Osteocyte (in vitro differentiated cells): ENCODE measurements around the gene FAM149B1. TPM values are rescaled to one million over a fixed set of nuclear protein-coding genes. Genes with fewer than 3 reads are reported as not detected.

Experiments used
- DNase-seq: peaks from one replicate; pipeline ENCODE4 v3.0.0; 2021; ENCODE audit warnings: mixed read lengths; ENCODE audit not compliant: unreplicated experiment; ENCODE audit errors: extremely low spot score
- H3K27ac Mint-ChIP-seq: one replicate; pipeline ENCODE4 v1.8.0; 2021; ENCODE audit warnings: mild to moderate bottlenecking, mixed read lengths; ENCODE audit not compliant: unreplicated experiment
- H3K27me3 Mint-ChIP-seq: one replicate; pipeline ENCODE4 v1.8.0; 2021; ENCODE audit warnings: mixed read lengths; ENCODE audit not compliant: unreplicated experiment
- H3K36me3 Mint-ChIP-seq: one replicate; pipeline ENCODE4 v1.8.0; 2021; ENCODE audit warnings: mixed read lengths; ENCODE audit not compliant: unreplicated experiment
- H3K4me1 Mint-ChIP-seq: one replicate; pipeline ENCODE4 v1.8.0; 2021; ENCODE audit warnings: mixed read lengths; ENCODE audit not compliant: unreplicated experiment
- H3K4me3 Mint-ChIP-seq: one replicate; pipeline ENCODE4 v1.8.0; 2021; ENCODE audit warnings: mild to moderate bottlenecking, moderate library complexity, mixed read lengths; ENCODE audit not compliant: unreplicated experiment
- H3K9me3 Mint-ChIP-seq: one replicate; pipeline ENCODE4 v1.8.0; 2021; ENCODE audit warnings: mixed read lengths; ENCODE audit not compliant: unreplicated experiment
- CTCF ChIP-seq: fragments of 200-600 bp; sonication (generic); IDR thresholded peaks from 2 replicates; pipeline ENCODE4 v1.5.0; 2021; ENCODE audit warnings: antibody characterized with exemption, mild to moderate bottlenecking, moderate library complexity
- total RNA-seq: library from RNA; stranded (reverse); gene quantifications from 2 replicates; pipeline ENCODE4 v1.2.1, GENCODE V29; 2021

The FAM149B1 gene
- total RNA-seq, 1 donor from 2014 or later: 21.4 TPM

DNA sequence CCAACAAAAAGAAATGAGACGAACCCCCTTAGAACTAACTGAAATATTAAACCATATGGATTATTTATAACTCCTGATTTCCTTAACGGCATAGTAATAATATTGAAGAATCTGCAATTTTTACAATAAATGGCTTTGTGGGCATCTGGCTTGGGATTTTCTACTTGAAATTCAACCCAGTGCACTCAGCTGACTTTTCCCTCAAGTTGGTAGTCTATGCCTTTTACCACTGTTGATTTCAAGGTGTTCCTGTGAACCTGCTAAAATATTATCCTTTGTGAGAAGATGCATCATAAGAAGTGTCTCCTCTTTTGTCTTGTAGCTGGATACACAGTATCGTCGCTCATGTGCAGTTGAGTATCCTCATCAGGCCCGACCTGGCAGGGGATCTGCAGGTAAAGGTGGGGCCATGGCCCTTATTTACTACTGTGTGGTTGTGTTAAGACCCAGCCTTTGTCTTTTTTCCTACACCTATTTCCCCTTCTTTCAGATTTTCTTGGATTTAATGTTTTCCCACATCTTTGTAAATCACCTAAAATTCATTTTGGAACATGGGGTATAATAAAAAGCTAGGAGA, 71.2 kb downstream of the FAM149B1 start:
- no peak for TF ChIP-seq CTCF
- Mint-ChIP-seq H3K27me3 (no peaks in the 10 kb centered on the region), H3K27ac (no peak overlapping the region), H3K4me1 (peaks cover 3% of the 10 kb centered on the region), H3K9me3 (no peaks in the 10 kb centered on the region), H3K36me3 (peaks cover 18% of the 10 kb centered on the region), H3K4me3 (no peak overlapping the region)
- no peak for DNase-seq

GRCh38 chr10:73239908-73240307, 72.0 kb downstream of the FAM149B1 start:
- Mint-ChIP-seq H3K27ac (no peak overlapping the region), H3K27me3 (no peaks in the 10 kb centered on the region), H3K4me3 (no peak overlapping the region), H3K36me3 (peaks cover 23% of the 10 kb centered on the region), H3K4me1 (peaks cover 10% of the 10 kb centered on the region), H3K9me3 (no peaks in the 10 kb centered on the region)
- DNase-seq: no peak
- TF ChIP-seq CTCF: no peak

DNA sequence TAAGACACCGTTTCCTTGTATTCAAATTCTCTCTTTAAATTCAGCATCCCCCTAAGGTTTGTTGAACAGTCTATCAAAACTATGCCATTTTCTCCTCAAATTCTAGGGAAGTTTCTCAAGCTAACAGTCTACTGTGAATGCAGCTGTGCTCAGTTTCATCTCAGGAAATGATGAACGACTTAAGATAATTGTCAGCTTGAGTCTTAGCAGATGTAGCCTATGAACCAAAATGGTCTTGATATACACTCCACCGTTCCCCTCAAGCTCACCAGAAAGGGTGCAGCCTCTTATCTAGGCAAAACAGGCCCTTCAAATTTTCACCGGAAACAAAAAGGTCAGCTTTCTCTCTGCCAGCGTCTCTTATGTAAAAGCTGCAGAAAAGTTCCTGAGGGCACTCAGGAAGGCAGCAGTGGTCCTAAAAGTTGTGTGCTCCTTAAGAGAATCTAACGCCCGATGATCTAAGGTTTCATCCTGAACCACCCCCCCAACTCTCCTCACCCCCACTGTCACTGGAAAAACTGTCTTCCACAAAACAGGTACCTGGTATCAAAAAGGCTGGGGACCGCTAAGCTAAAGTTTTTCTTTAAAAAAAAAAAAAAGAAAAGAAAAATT, 77.1 kb downstream of the FAM149B1 start:
- no peak for DNase-seq
- peaks cover 39% of the 10 kb centered on the region for H3K4me1 Mint-ChIP-seq
- peaks cover 31% of the 10 kb centered on the region for H3K36me3 Mint-ChIP-seq
- H3K9me3 Mint-ChIP-seq: no peaks in the 10 kb centered on the region
- TF ChIP-seq CTCF: no peak
- H3K27me3 Mint-ChIP-seq: no peaks in the 10 kb centered on the region
- H3K4me3 Mint-ChIP-seq: peak overlapping the region; percentile 94
- H3K27ac Mint-ChIP-seq: peak overlapping the region; percentile 93

GRCh38 chr10:73246322-73246645, 78.4 kb downstream of the FAM149B1 start:
- peaks cover 48% of the 10 kb centered on the region for H3K4me1 Mint-ChIP-seq
- no peaks in the 10 kb centered on the region for H3K9me3 Mint-ChIP-seq
- H3K4me3 Mint-ChIP-seq: peak overlapping the region; percentile 94
- no peak for TF ChIP-seq CTCF
- H3K27ac Mint-ChIP-seq: peak overlapping the region; percentile 93
- DNase-seq: no peak
- peaks cover 41% of the 10 kb centered on the region for H3K36me3 Mint-ChIP-seq
- H3K27me3 Mint-ChIP-seq: no peaks in the 10 kb centered on the region

DNA sequence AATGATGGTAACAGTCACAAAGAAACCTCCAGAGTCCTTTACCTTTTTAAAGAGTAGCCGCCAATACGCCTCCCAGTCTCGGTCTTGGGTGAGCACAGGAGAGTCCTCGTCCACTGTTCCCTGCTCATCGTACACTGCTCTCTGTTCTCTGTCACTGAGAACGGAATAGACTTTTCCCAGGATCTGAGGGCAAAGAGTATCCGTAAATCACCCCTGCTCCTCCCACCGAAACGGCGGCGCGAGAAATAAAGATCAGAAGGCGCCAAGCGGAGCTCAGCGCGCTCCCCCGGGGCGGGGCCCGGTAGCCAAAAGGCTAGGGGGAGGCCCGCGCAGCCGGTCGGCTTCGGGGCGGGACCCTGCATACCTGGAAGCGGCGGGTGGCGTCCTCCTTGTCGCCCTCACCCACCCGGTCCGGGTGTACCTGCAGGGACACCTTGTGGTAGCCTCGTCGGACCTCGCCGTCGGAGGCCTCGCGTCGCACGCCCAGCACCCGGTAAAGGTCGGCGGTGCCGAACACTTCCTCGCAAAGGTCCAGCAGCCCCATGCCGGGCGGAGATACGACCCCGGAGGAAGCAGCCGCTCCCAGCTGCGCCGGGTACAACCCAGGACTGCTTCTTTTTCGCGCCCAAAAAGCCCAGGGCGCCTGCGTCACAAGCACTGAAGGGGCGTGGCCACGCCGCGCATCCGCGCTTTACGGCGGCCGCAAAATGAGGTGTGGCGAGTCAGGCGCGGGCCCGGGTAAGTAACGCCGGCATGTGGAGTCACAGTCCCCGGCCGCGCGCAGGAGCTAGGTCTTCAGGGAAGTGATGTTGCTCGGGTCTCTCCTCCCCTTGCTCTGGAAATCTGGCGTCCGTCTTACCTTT, 79.0 kb downstream of the FAM149B1 start, which contains the start of gene DNAJC9:
TSS of gene DNAJC9 (minus strand) at position 610 of the 863 bp plus-strand sequence. CDS start at position 544, 66 bp downstream.
- H3K4me1 Mint-ChIP-seq: peaks cover 52% of the 10 kb centered on the region
- peak; percentile 98 for DNase-seq
- peaks cover 41% of the 10 kb centered on the region for H3K36me3 Mint-ChIP-seq
- peak within 1 kb of the TSS; percentile 94 for H3K4me3 Mint-ChIP-seq
- H3K27ac Mint-ChIP-seq: peak within 1 kb of the TSS; percentile 93
- no peaks in the 10 kb centered on the region for H3K27me3 Mint-ChIP-seq
- no peaks in the 10 kb centered on the region for H3K9me3 Mint-ChIP-seq
- no peak for TF ChIP-seq CTCF
